ENCODE data around the gene ZKSCAN2.

Gene ZKSCAN2

GRCh38 chr16:25257470-25257955 lies at the start of gene ZKSCAN2:
TSS of gene ZKSCAN2 (minus strand) at chr16:25257845. CDS start at chr16:25257127, 718 bp downstream.
- DNase-seq (ENCODE audit: low read depth in 3 of 3): peak; percentile 59 to 87 (median 70)

DNA sequence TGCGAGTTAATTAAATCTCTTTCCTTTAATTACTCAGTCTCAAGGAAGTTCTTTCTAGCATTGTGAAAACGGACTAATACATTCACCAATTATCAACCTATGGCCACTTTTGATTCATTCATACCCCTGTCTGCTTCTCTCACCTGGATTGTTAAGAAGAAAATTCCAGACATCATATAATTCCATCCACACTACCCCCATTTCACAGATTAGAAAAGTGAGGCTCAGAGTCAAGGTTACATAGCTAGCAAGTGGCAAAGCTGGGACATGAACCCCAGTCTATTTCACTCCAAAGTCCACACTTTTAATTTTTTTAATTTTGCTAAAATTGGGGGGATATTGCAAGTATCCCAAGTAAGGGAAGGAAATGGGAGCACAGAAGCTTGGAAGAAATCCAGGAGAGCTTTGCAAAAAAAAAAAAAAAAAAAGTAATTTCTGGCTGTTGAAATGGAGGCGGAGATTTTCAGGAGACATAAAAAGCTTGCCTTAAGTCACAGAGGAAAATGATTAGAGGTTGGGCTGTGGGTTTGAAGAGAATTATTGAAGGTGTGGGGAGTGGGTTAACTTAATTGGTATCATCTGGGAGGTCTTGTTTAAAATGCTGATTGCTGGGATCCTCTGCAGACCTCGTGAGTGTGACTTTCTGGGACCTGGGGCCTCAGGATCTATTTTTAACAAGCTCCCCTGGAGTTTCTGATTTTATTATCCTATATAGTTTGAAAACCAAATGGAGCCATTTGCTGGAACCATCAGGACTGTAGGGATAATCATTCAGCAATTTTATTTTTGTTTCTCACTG lies 42.3 kb upstream of the ZKSCAN2 start:
- no peak for DNase-seq (ENCODE audit: low read depth in 3 of 3)

- DNase-seq (ENCODE audit: low read depth in 3 of 3): no peak
Measured at GRCh38 chr16:25298165-25298872, 40.7 kb upstream of the ZKSCAN2 start.

DNA sequence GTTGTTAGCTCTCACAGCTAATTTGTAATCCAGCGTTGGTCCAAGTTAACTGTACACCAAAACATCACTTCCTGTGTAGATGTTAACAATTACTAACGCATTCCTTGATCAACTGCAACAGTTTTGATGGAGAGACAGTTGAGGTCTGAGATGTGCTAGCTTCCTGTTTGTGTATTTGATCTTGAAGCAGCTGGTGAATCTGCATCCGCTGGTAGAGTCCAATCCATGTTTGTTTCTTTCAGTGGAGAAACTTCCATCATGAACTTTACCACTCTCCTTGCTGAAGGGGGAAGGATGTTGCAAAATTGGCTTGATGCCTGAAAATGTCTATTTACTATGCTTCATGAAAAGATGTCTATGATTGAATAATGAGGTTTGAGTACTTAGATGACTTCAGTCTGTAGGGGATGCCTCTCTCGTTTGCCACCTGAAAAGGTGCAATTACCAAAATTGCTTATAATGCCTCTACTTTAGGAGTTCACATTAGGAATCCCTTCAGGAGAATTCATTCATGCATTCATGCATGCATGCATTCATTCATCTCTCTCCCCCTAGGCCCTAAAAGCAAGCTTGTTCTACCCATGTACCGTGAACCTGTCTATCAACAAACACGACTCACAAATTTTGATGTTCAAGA lies 39.6 kb upstream of the ZKSCAN2 start:
- no peak for DNase-seq (ENCODE audit: low read depth in 3 of 3)

- DNase-seq (ENCODE audit: low read depth in 3 of 3): no peak
Measured at GRCh38 chr16:25291580-25291979, 33.9 kb upstream of the ZKSCAN2 start.

GRCh38 chr16:25289466-25289865 lies 31.8 kb upstream of the ZKSCAN2 start:
- DNase-seq (ENCODE audit: low read depth in 3 of 3): no peak

- no peak for DNase-seq (ENCODE audit: low read depth in 3 of 3)
Measured at GRCh38 chr16:25279491-25279890, 21.8 kb upstream of the ZKSCAN2 start.

- DNase-seq (ENCODE audit: low read depth in 3 of 3): no peak
Measured at GRCh38 chr16:25271421-25271820, 13.8 kb upstream of the ZKSCAN2 start.

DNA sequence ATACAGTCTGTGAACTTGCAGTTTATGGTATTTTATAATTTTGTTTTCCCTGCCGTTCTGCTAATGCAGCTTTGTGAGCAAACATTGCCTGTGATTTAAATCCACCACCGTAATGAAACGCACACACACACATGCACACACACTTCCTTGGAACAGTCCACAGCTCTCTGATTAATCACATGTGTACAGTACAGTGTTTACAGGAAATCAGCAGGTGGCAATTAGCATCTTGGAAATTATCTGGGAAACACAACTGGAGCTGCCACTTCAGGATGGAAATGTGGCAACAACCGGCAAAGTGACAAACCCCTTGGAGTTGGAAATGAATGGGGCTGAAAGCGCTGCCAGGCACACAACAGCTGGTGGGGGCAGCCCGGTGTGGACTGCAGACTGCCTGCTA lies 12.9 kb upstream of the ZKSCAN2 start:
- DNase-seq (ENCODE audit: low read depth in 3 of 3): no peak

- DNase-seq (ENCODE audit: low read depth in 3 of 3): no peak
Measured at GRCh38 chr16:25269879-25270278, 12.2 kb upstream of the ZKSCAN2 start.

GRCh38 chr16:25265968-25266367 lies 8.3 kb upstream of the ZKSCAN2 start:
- no peak for DNase-seq (ENCODE audit: low read depth in 3 of 3)

- no peak for DNase-seq (ENCODE audit: low read depth in 3 of 3)
Measured at GRCh38 chr16:25264597-25264996, 7.0 kb upstream of the ZKSCAN2 start.

- no peak for DNase-seq (ENCODE audit: low read depth in 3 of 3)
Measured at GRCh38 chr16:25260416-25260815, 2.8 kb upstream of the ZKSCAN2 start.

DNA sequence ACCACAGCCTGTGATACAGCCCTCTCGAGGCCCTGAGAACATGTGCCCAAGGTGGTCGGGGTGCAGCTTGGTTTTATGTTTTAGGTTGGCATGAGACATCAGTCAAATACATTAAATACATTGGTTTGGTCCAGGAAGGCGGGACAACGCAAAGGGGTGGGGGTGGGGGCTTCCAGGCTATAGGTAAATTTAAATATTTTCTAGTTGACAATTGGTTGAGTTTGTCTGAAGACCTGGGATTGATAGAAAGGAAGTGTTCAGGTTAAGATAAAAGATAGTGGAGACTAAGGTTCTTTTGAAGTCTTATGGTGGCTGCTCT lies 1.2 kb upstream of the ZKSCAN2 start:
- DNase-seq (ENCODE audit: low read depth in 3 of 3): peak in 1 of 3 experiments; percentile 9

DNA sequence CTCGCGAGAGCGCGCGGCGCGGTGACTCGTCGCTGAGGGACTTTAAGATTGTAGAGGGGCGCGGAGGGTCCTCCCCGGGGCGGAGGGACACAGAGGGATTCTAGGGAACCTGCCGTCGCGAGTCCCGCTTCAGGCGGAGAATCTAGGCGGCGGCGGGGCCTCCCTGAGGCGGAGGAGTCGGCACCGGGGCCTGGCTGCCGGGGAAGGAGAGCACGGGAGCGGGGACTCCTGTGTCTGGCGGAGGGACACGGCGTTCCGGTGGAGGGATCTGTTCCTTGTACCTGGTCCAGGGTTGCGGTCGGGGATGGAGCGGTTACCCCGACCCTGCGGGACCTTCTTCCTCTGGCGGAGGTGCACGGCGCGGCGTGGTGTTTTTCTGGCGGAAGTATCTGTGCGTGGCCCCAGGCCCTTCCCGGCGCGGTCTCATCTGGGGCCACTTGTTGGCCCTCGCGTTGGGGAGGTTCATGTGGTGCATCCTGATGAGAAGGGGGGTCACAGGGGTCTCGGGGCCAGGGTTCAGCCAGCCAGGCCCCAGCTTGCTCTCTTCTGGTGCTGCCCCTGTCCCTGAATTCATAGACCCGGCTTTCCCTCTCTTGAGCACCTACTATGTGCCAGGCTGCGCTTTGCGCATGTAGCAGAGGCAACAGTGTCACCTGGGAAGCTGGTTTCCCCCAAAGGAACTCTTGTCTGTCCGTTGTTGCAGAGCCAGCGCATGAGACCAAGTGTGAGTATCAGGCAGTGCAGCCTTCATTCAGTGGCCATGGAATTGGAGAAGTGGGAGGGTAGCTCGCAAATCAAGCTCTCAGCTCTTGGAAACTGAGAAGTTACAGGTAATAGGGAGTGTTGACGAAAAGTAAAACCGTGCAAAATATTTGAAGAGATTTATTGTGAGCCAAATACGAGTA lies 563 bp upstream of the ZKSCAN2 start:
- DNase-seq (ENCODE audit: low read depth in 3 of 3): peak; percentile 51 to 84 (median 67)

GRCh38 chr16:25256695-25257469 lies 763 bp downstream of the ZKSCAN2 start:
- DNase-seq (ENCODE audit: low read depth in 3 of 3): no peak

- no peak for DNase-seq (ENCODE audit: low read depth in 3 of 3)
Measured at GRCh38 chr16:25253322-25253721, 4.3 kb downstream of the ZKSCAN2 start.

- no peak for DNase-seq (ENCODE audit: low read depth in 3 of 3)
Measured at GRCh38 chr16:25250467-25250866, 7.2 kb downstream of the ZKSCAN2 start.

DNA sequence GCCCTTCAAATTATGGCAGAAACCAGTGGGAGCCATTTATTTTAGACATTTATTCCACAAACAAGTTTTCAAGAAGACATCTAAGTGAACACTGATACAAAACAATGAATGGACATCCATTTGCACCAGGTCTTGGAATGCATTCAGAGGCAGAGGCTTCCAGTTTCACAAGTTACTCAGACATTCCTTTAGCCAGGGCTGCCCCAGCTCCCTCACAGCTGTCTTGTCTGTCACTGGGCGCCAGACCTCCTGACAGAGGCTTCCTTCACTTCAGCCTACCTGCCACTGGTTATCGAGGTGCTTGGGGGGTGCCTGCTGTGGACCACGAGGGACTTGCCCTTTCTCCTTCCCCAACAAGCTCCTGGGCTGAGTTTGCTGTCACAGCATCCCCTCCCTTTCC lies 21.7 kb downstream of the ZKSCAN2 start:
- DNase-seq (ENCODE audit: low read depth in 3 of 3): no peak

DNA sequence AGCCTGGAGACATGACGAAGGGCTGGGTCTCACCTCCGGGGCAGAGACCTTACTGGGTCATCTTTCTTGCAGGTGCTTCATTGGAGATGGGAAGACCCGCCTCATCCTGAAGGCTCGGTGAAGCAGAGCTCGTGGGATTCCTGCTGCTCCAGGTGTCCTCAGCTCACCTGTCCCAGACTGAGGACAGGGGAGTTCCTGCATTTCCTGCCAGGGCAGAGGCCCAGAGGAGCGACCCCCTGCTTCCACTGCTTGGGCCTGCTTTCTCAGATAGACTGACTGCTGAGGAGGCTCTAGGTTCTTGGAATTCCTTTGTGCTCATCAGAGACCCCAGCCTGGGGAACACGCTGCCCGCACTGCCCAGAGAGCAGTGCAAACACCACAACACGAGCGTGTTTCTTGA lies 29.3 kb downstream of the ZKSCAN2 start:
- DNase-seq (ENCODE audit: low read depth in 3 of 3): no peak
